Colonic mucosa (tissue), 4 donors: ENCODE results near the gene FBXO31. TPM values are rescaled to one million over a fixed set of nuclear protein-coding genes. Genes with fewer than 3 reads are reported as not detected.

Experiments used
- DNase-seq: peaks from one replicate; pipeline ENCODE4 v3.0.0-alpha.2; 2020
- H3K27ac ChIP-seq: fragments of 200-600 bp; one replicate; pipeline ENCODE4 v1.8.0; 2021
- H3K27me3 ChIP-seq: fragments of 200-600 bp; one replicate; pipeline ENCODE4 v1.8.0; 2021
- H3K36me3 ChIP-seq: fragments of 200-600 bp; one replicate; pipeline ENCODE4 v1.8.0; 2021
- H3K4me1 ChIP-seq: fragments of 200-600 bp; one replicate; pipeline ENCODE4 v1.8.0; 2021; ENCODE audit warnings: mild to moderate bottlenecking
- H3K4me3 ChIP-seq: fragments of 200-600 bp; one replicate; pipeline ENCODE4 v1.8.0; 2021
- H3K9ac ChIP-seq, 2 donors: one replicate each; pipeline ENCODE4 v1.7.0; 2013; ENCODE audit warnings: control low read depth in 2 of 2, low read depth in 2 of 2, low read length in 2 of 2
- H3K9me3 ChIP-seq: fragments of 200-600 bp; one replicate; pipeline ENCODE4 v1.8.0; 2021
- CTCF ChIP-seq: fragments of 200-600 bp; IDR thresholded peaks from one replicate; pipeline ENCODE4 v1.8.0; 2022; ENCODE audit warnings: antibody characterized with exemption, mild to moderate bottlenecking
- intact Hi-C: fragments of 100-400 bp; cut with DNase I; formaldehyde crosslinking; loops from one replicate; pipeline ENCODE4 v1.14.1; 2022
- total RNA-seq, 2 donors: library from RNA; stranded (reverse); fragmentation: NEBNext Ultra II Directional in 1 of 2; extraction: Animal tissue kit (Norgen Biotek cat#: 25700) in 1 of 2; gene quantifications; one replicate each; pipeline ENCODE4 v1.2.1, GENCODE V29; 2021
- donor health status: healthy.
- donor health status: DM: no; HTN: no; CAD: no.
- donor health status: DM: no; HTN: no; CAD: no.

Gene FBXO31
- total RNA-seq, 2 donors from 2014 or later: 35.1 to 52.3 TPM

GRCh38 chr16:87344931-87345631 is 38.5 kb downstream of the FBXO31 start:
- DNase-seq: peak; percentile 70
- intact Hi-C loops: no loop called here

GRCh38 chr16:87344165-87344930 is 39.2 kb downstream of the FBXO31 start:
- Histone ChIP-seq H3K4me1 (no peaks in the 10 kb centered on the region), H3K27me3 (no peaks in the 10 kb centered on the region), H3K4me3 (no peak overlapping the region), H3K9me3 (no peaks in the 10 kb centered on the region), H3K36me3 (peaks cover 6% of the 10 kb centered on the region), H3K27ac (peak overlapping the region; percentile 50), H3K9ac (no peak overlapping the region)
- no peak for TF ChIP-seq CTCF
- no peak for DNase-seq
- intact Hi-C loops: no loop called here

More at GRCh38 chr16:87344931-87345631, 38.5 kb downstream of the FBXO31 start:
- no peaks in the 10 kb centered on the region for H3K4me1 ChIP-seq
- H3K4me3 ChIP-seq: no peak overlapping the region
- H3K9me3 ChIP-seq: no peaks in the 10 kb centered on the region
- H3K27ac ChIP-seq: peak overlapping the region; percentile 57
- H3K36me3 ChIP-seq: peaks cover 6% of the 10 kb centered on the region
- H3K27me3 ChIP-seq: no peaks in the 10 kb centered on the region
- no peak for TF ChIP-seq CTCF
- H3K9ac ChIP-seq: peak overlapping the region in 1 of 2 donors; percentile 43

GRCh38 chr16:87343753-87344050 is 39.9 kb downstream of the FBXO31 start:
- H3K9me3 ChIP-seq: no peaks in the 10 kb centered on the region
- intact Hi-C loops: no loop called here
- no peaks in the 10 kb centered on the region for H3K27me3 ChIP-seq
- no peak overlapping the region for H3K9ac ChIP-seq
- DNase-seq: no peak
- H3K27ac ChIP-seq: no peak overlapping the region
- H3K4me1 ChIP-seq: no peaks in the 10 kb centered on the region
- TF ChIP-seq CTCF: no peak
- peaks cover 6% of the 10 kb centered on the region for H3K36me3 ChIP-seq
- H3K4me3 ChIP-seq: no peak overlapping the region

GRCh38 chr16:87342978-87343752 is 40.4 kb downstream of the FBXO31 start:
- Histone ChIP-seq H3K9me3 (no peaks in the 10 kb centered on the region), H3K4me3 (no peak overlapping the region), H3K4me1 (no peaks in the 10 kb centered on the region), H3K27me3 (no peaks in the 10 kb centered on the region), H3K36me3 (peaks cover 6% of the 10 kb centered on the region), H3K9ac (no peak overlapping the region), H3K27ac (no peak overlapping the region)
- no peak for TF ChIP-seq CTCF
- intact Hi-C loops: no loop called here
- no peak for DNase-seq

GRCh38 chr16:87342504-87342903 is 41.1 kb downstream of the FBXO31 start:
- intact Hi-C loops: no loop called here
- Histone ChIP-seq H3K9me3 (no peaks in the 10 kb centered on the region), H3K4me1 (no peaks in the 10 kb centered on the region), H3K27me3 (no peaks in the 10 kb centered on the region), H3K36me3 (peaks cover 6% of the 10 kb centered on the region), H3K9ac (no peak overlapping the region), H3K4me3 (no peak overlapping the region), H3K27ac (no peak overlapping the region)
- DNase-seq: no peak
- TF ChIP-seq CTCF: no peak
